Small intestine (tissue), 7 donors: Measurements from ENCODE around the gene NCOR1. TPM values are rescaled to one million over a fixed set of nuclear protein-coding genes. Genes with fewer than 3 reads are reported as not detected.
"Not testable (repeated sequence)": the region's sequence is repeated elsewhere in the genome, so short reads cannot be mapped to it uniquely, and the experiment has no call there.

Experiments
- DNase-seq, 2 donors: peaks; one replicate each; pipeline versions ENCODE4 v3.0.0 to v3.0.0-alpha.2; 2013
- FAIRE-seq: peaks from 2 replicates; lab custom pipeline; 2012; peaks lifted over from hg19 to GRCh38; lab: Jason Lieb, UNC
- H3K27ac ChIP-seq, 3 donors: one replicate each; pipeline ENCODE4 v1.5.1; 2013; ENCODE audit warnings: low read length in 2 of 3, mild to moderate bottlenecking in 2 of 3, control low read depth in 1 of 3, inconsistent platforms in 1 of 3, low read depth in 1 of 3, moderate library complexity in 1 of 3
- H3K27me3 ChIP-seq, 3 donors: one replicate each; pipeline ENCODE4 v1.6.1; 2013; ENCODE audit warnings: low read length in 3 of 3, inconsistent platforms in 1 of 3; ENCODE audit not compliant: control insufficient read depth in 3 of 3, insufficient read depth in 3 of 3
- H3K36me3 ChIP-seq, 3 donors: one replicate each; pipeline ENCODE4 v1.6.1; 2013; ENCODE audit warnings: low read length in 3 of 3, inconsistent platforms in 1 of 3, low read depth in 1 of 3, mild to moderate bottlenecking in 1 of 3, moderate library complexity in 1 of 3; ENCODE audit not compliant: control insufficient read depth in 3 of 3, insufficient read depth in 2 of 3
- H3K4me1 ChIP-seq, 3 donors: one replicate each; pipeline ENCODE4 v1.6.1; 2013; ENCODE audit warnings: low read length in 2 of 3, inconsistent platforms in 1 of 3, low read depth in 1 of 3, mild to moderate bottlenecking in 1 of 3, moderate library complexity in 1 of 3; ENCODE audit not compliant: control insufficient read depth in 3 of 3, insufficient read depth in 2 of 3
- H3K4me3 ChIP-seq, 3 donors: one replicate each; pipeline ENCODE4 v1.5.1; 2013; ENCODE audit warnings: low read length in 3 of 3, control low read depth in 1 of 3, inconsistent platforms in 1 of 3, low read depth in 1 of 3, mild to moderate bottlenecking in 1 of 3, moderate library complexity in 1 of 3
- H3K9me3 ChIP-seq, 2 donors: one replicate each; pipeline ENCODE4 v1.6.1; 2013; ENCODE audit warnings: low read depth in 1 of 2, low read length in 1 of 2; ENCODE audit not compliant: control insufficient read depth in 2 of 2, insufficient read depth in 1 of 2
- WGBS, 3 donors: extraction: QIAGEN DNeasy Blood & Tissue Kit; methylation state at CpG; one replicate each; pipeline ENCODE4 v1.1.7; 2013; 5-methylcytosine and 5-hydroxymethylcytosine counted together
- polyA plus RNA-seq, 4 donors: library from polyadenylated mRNA; stranded (reverse) in 3 of 4; unstranded in 1 of 4; fragments of 200-250 nt in 3 of 4; fragments of 120-200 nt in 1 of 4; gene quantifications; one replicate each; pipeline versions ENCODE4 v1.2.1 to v1.2.3, GENCODE V29; 2013
- donor health status: healthy with polysubstance abuse.
- donor health status: control.
- donor health status: control.
- donor health status: Bipolar disorder and iron deficiency.
- donor health status: healthy.

The NCOR1 gene
- polyA plus RNA-seq, 4 donors = 69.3 to 227 (median 157) TPM

DNA sequence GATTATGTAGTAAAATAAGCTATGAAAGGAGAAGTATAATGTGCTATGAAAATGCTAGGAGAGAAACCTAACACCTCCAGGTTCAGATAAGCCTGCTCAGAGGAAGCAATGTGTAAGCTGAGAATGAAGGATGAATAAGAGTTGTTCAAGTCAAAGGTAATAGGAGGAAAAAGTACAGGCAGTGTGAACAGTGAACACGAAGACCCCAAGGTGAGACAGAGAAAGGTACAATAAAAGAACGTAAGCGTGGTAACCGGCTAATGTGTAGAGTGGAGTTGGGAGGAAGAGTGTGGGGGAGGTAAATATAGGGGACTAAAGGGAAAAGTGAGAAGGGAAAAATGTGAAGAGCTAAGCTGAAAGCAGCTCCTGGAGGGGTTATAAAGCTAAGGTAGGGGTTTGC lies 141.5 kb downstream of the NCOR1 start:
- Histone ChIP-seq H3K4me3 (no peak overlapping the region), H3K36me3 (peaks cover 20 to 41% (median 35%) of the 10 kb centered on the region in 3 donors), H3K4me1 (no peaks in the 10 kb centered on the region), H3K27ac (no peak overlapping the region), H3K27me3 (no peaks in the 10 kb centered on the region), H3K9me3 (no peaks in the 10 kb centered on the region)
- DNase-seq (no peak), FAIRE-seq (no peak)
- WGBS, 3 donors = 94 to 97% (median 96%) methylated on average over 4 of the region's 4 CpGs

DNA sequence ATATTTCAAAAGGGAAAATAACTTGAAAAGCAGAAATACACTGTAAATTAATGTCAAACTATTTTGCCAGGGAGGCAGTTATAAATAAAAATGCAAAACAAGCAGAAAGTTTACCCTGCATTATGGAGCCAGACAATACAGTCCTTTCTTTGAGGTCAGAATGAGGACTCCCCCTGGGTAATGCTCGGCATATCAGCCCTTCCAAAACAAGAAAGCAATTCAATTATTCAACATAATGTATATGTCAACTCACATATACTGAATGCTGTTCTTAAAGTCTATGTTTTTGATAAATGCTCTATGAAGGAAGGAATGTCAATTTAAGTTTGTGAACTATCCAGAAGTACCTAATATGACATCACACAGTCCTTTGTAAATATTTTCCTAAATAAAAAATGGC lies 143.3 kb downstream of the NCOR1 start:
- H3K27me3 ChIP-seq = no peaks in the 10 kb centered on the region
- WGBS, 3 donors = 90 to 96% (median 91%) methylated on average over 1 of the region's 1 CpG
- H3K27ac ChIP-seq = no peak overlapping the region
- H3K9me3 ChIP-seq = no peaks in the 10 kb centered on the region
- no peaks in the 10 kb centered on the region for H3K4me1 ChIP-seq
- FAIRE-seq = no peak
- DNase-seq = no peak
- H3K4me3 ChIP-seq = no peak overlapping the region
- peaks cover 20 to 38% (median 37%) of the 10 kb centered on the region in 3 donors for H3K36me3 ChIP-seq

DNA sequence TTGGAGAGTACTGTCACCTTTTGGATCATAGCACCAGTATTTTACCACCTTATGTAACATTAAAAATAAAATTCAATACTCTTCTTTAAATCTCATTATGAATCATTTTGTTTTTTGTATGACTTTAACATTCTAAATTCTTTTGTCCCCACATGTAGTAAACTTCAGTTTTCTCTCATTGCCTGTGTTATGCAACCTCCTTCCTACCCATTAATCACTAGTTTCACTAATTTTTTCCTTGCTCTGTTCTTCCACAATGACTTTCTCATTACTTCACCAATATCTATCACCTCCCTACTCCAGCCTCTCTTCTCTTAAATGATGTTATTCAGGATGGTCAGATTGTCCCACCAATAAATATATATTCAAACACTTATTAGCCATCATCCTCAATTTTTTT lies 147.0 kb downstream of the NCOR1 start:
- peaks cover 35 to 39% (median 37%) of the 10 kb centered on the region in 3 donors for H3K36me3 ChIP-seq

DNA sequence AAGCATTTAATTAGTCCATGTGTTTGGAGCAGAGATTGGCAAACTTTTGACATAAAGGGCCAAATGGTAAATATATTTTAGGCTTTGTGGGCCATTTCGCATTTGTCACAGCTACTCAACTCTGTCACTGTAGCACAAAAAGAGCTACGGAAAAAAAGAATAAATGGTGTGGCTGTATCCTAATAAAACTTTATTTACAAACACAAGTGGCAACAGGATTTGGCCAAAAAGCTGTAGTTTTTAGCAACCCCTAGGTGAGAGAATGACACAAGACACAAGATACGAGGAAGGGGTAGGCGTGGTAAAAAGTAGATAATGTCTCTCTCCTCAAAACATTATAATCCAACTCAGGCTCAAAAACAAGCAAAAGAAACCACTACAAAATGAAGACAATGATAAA lies 149.2 kb downstream of the NCOR1 start:
- no peaks in the 10 kb centered on the region for H3K27me3 ChIP-seq
- H3K27ac ChIP-seq = no peak overlapping the region
- H3K4me1 ChIP-seq = no peaks in the 10 kb centered on the region
- no peaks in the 10 kb centered on the region for H3K9me3 ChIP-seq
- no peak for FAIRE-seq
- WGBS, 3 donors = 96 to 99% (median 97%) methylated on average over 4 of the region's 4 CpGs
- H3K36me3 ChIP-seq = peaks cover 39 to 52% (median 45%) of the 10 kb centered on the region in 3 donors
- no peak for DNase-seq
- no peak overlapping the region for H3K4me3 ChIP-seq

More for the DNA sequence above, 147.0 kb downstream of the NCOR1 start:
- Histone ChIP-seq H3K4me1 (no peaks in the 10 kb centered on the region), H3K27ac (no peak overlapping the region), H3K4me3 (no peak overlapping the region), H3K27me3 (no peaks in the 10 kb centered on the region), H3K9me3 (no peaks in the 10 kb centered on the region)
- DNase-seq (no peak), FAIRE-seq (no peak)

DNA sequence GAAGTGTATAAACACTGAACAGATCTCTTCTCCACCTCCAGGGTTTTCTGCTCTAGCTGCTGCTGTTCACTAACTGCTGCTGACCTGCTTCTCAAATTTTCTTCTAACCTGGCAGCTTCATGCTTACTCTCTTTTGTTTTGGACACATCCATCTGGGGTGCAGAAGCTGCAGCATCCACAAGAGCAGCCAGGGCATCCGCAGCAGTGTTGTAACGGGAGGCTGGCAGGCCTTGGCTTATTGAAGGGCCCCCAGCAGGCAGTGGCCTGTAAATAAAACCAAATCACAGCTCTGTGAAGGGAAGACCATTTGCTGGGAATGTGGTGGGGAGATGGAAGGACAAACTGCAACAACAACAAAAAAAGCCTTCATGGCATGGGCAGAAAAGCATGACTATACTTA lies 153.7 kb downstream of the NCOR1 start:
- H3K36me3 ChIP-seq = peaks cover 35 to 41% (median 36%) of the 10 kb centered on the region in 3 donors
- H3K4me1 ChIP-seq = no peaks in the 10 kb centered on the region
- H3K4me3 ChIP-seq = no peak overlapping the region
- no peaks in the 10 kb centered on the region for H3K27me3 ChIP-seq
- no peaks in the 10 kb centered on the region for H3K9me3 ChIP-seq
- no peak overlapping the region for H3K27ac ChIP-seq
- no peak for FAIRE-seq
- no peak for DNase-seq
- 87 to 96% (median 93%) methylated on average over 2 of the region's 2 CpGs for WGBS, 3 donors

DNA sequence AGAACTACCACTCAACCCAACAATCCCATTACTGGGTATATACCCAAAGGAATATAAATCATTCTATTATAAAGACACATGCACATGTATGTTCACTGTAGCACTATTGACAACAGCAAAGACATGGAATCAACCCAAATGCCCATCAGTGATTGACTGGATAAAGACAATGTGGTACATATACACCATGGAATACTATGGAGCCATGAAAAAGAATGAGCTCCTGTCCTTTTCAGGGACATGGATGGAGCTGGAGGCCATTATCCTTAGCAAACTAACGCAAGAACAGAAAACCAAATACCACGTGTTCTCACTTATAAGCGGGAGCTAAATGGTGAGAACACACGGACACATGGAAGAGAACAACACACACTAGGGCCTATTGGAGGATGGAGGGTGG lies 160.2 kb downstream of the NCOR1 start:
- not testable (repeated sequence) for H3K27ac ChIP-seq, H3K9me3 ChIP-seq, DNase-seq, H3K27me3 ChIP-seq, H3K4me3 ChIP-seq, H3K4me1 ChIP-seq, FAIRE-seq
- peaks cover 6 to 42% (median 26%) of the 10 kb centered on the region in 3 donors for H3K36me3 ChIP-seq
- WGBS, 3 donors = 77 to 89% (median 84%) methylated on average over 4 of the region's 4 CpGs

DNA sequence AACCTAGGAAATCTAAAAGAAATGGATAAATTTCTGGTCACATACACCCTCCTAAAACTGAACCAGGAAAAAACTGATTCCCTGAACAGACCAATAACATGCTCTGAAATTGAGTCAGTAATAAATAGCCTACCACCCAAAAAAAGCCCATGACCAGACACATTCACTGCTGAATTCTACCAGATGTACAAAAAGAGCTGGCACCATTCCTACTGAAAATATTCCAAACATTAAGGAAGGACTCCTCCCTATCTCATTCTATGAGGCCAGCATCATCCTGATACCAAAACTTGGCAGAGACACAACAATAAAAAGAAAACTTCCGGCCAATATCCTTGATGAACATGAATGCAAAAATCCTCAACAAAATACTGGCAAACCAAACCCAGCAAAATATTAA lies 162.8 kb downstream of the NCOR1 start:
- peaks cover 2 to 48% (median 35%) of the 10 kb centered on the region in 3 donors for H3K36me3 ChIP-seq
- FAIRE-seq = no peak
- 74 to 90% (median 76%) methylated on average over 1 of the region's 1 CpG for WGBS, 3 donors

DNA sequence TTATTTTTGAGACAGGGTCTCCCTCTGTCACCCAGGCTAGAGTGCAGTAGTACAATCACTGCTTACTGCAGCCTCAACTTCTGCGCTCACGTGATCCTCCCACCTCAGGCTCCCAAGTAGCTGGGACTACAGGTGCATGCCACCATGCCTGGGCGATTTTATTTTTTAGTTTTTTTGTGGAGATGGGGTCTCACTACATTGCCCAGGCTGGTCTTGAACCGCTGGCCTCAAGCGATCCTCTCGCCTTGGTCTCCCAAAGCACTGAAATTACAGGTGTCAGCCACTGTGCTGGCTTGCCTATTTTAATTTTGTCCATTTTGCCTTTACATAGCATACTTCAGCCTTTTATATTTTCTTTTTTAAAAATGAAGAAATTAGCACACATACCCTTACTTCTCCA lies 164.5 kb downstream of the NCOR1 start:
- H3K4me3 ChIP-seq = no peak overlapping the region
- no peak for FAIRE-seq
- no peak for DNase-seq
- H3K9me3 ChIP-seq = no peaks in the 10 kb centered on the region
- no peaks in the 10 kb centered on the region for H3K4me1 ChIP-seq
- no peak overlapping the region for H3K27ac ChIP-seq
- H3K27me3 ChIP-seq = no peaks in the 10 kb centered on the region
- peaks cover 0 to 43% (median 38%) of the 10 kb centered on the region in 3 donors for H3K36me3 ChIP-seq
- 97 to 98% (median 98%) methylated on average over 6 of the region's 6 CpGs for WGBS, 3 donors

More for the DNA sequence above, 162.8 kb downstream of the NCOR1 start:
- Histone ChIP-seq H3K27ac (no peak overlapping the region), H3K27me3 (no peaks in the 10 kb centered on the region), H3K9me3 (no peaks in the 10 kb centered on the region), H3K4me3 (no peak overlapping the region), H3K4me1 (no peaks in the 10 kb centered on the region)
- DNase-seq = no peak

DNA sequence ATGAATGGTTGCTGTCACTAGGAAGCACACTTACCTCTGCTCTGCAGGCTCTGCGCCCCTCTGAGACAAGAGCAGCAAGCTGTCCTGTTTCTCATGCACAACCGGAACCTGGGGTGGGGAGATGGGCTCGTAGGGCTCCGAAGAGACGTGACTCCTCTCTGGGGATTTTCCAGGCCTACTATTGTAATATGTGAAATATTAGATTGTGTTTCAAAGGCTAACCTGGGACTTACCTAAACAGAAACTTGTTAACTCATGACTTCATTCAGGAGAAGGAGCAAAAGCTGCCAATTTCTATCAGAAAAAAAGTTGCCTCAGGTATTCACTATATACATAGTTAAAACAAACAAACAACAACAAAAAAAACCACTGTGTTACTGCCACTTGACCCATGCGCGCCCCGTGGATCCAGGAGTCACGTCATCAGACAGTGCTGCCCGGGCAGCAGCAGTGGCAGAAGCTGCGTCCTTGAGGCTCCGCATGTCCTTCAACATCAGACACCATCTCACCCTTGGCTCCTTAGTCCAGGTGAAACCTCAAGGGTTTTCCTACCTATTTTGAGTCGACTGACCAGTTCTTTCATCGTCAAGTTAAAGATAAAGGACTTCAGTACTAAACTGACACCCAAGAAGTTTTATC lies 166.4 kb downstream of the NCOR1 start:
- Histone ChIP-seq H3K9me3 (no peaks in the 10 kb centered on the region), H3K36me3 (peaks cover 4 to 49% (median 40%) of the 10 kb centered on the region in 3 donors), H3K4me1 (no peaks in the 10 kb centered on the region), H3K27me3 (no peaks in the 10 kb centered on the region), H3K27ac (no peak overlapping the region), H3K4me3 (no peak overlapping the region)
- DNase-seq (no peak), FAIRE-seq (no peak)
- WGBS, 3 donors = 86 to 91% (median 89%) methylated on average over 14 of the region's 14 CpGs
